Upper lobe of left lung (tissue), 4 donors: Measurements from ENCODE around the gene VEPH1.

Experiments used
- CTCF ChIP-seq, 6 experiments: fragments of 450-650 bp in 4 of 6; fragments of 200-600 bp in 2 of 6; sonication (generic) in 2 of 6; IDR thresholded peaks; one replicate each; pipeline ENCODE4 v1.5.1; 2016 to 2019; ENCODE audit warnings: antibody characterized with exemption in 6 of 6
- POLR2A ChIP-seq, 4 donors: fragments of 450-650 bp; IDR thresholded peaks; one replicate each; pipeline ENCODE4 v1.5.1; 2016 to 2017; ENCODE audit warnings: antibody characterized with exemption in 4 of 4, mild to moderate bottlenecking in 2 of 4
- POLR2AphosphoS5 ChIP-seq, 2 donors: sonication (generic); formaldehyde crosslinking; IDR thresholded peaks; one replicate each; pipeline ENCODE4 v1.5.1; 2017; ENCODE audit warnings: antibody characterized with exemption in 2 of 2

- TF ChIP-seq CTCF (IDR thresholded peaks at IDR 0.05) (no peak), POLR2AphosphoS5 (IDR thresholded peaks at IDR 0.05) (no peak), POLR2A (IDR thresholded peaks at IDR 0.05) (no peak)
Observed at GRCh38 chr3:157268026-157268425, 235.2 kb downstream of the VEPH1 start.
